HL-60 (cell line): ENCODE measurements around the gene PEX26.
"Not testable (repeated sequence)": the region's sequence is repeated elsewhere in the genome, so short reads cannot be mapped to it uniquely, and the experiment has no call there.

Experiments
- CTCF ChIP-seq: IDR thresholded peaks from one replicate; pipeline ENCODE4 v1.5.1; 2011; ENCODE audit warnings: low read length, control low read depth, inconsistent platforms; ENCODE audit not compliant: insufficient read depth
- GABPA ChIP-seq: IDR thresholded peaks from 2 replicates; pipeline ENCODE4 v1.6.1; 2012; ENCODE audit warnings: low read depth
- POLR2AphosphoS5 ChIP-seq: IDR thresholded peaks from 2 replicates; pipeline ENCODE4 v1.6.1; 2012; ENCODE audit warnings: low read depth
- REST ChIP-seq: IDR thresholded peaks from 2 replicates; pipeline ENCODE4 v1.6.1; 2012; ENCODE audit warnings: low read depth; ENCODE audit not compliant: insufficient replicate concordance

- not testable (repeated sequence) for TF ChIP-seq CTCF, REST, POLR2AphosphoS5, GABPA
Observed at GRCh38 chr22:18053216-18053946, 24.4 kb upstream of the PEX26 start.
